ENCODE data around the gene IPMK. TPM values are rescaled to one million over a fixed set of nuclear protein-coding genes. Genes with fewer than 3 reads are reported as not detected.

IPMK gene
- total and polyA plus RNA-seq, 2 of the 8 experiments (the other 6 are each of a cell fraction or from before 2014, with no cell fraction given) = 1.3 to 7.8 TPM

- Histone ChIP-seq H3K79me1 (ENCODE audit: low read depth, low read length) (no peaks in the 10 kb centered on the region), H3K4me2 (ENCODE audit: insufficient read depth in 1 of 2, low read depth in 2 of 2, low read length in 2 of 2) (no peak overlapping the region), H3K4me1 (replicated peaks in 1 of 4; ENCODE audit: control insufficient read depth in 3 of 4, insufficient read depth in 4 of 4, low read length in 3 of 4) (no peaks in the 10 kb centered on the region), H3K4me3 (ENCODE audit: extremely low read depth in 1 of 4, insufficient read depth in 2 of 4, low read depth in 3 of 4, low read length in 4 of 4) (no peak overlapping the region), H4K91ac (replicated peaks; ENCODE audit: insufficient read length, low read length) (no peak overlapping the region), H2BK5ac (ENCODE audit: low read depth, low read length) (no peak overlapping the region), H2BK20ac (ENCODE audit: low read length) (no peak overlapping the region), H3K14ac (ENCODE audit: insufficient read length) (no peak overlapping the region), H2AK5ac (ENCODE audit: low read depth, low read length) (no peak overlapping the region), H3K27me3 (replicated peaks in 1 of 4; ENCODE audit: control insufficient read depth in 3 of 4, extremely low read depth in 1 of 4, insufficient read depth in 3 of 4, low read length in 3 of 4) (no peaks in the 10 kb centered on the region), H2AFZ (ENCODE audit: low read length) (no peak overlapping the region), H2BK12ac (ENCODE audit: low read depth, low read length) (no peak overlapping the region), H3K18ac (ENCODE audit: extremely low read depth, low read length) (no peak overlapping the region), H4K5ac (ENCODE audit: insufficient read length, low read depth, low read length) (no peak overlapping the region), H2BK15ac (ENCODE audit: low read length) (no peak overlapping the region), H3K56ac (replicated peaks; ENCODE audit: insufficient read length, low read depth, low read length) (no peak overlapping the region), H3K23me2 (ENCODE audit: low read depth, low read length) (no peaks in the 10 kb centered on the region), H3K9me3 (ENCODE audit: insufficient read depth in 2 of 2, low read depth in 1 of 2, low read length in 1 of 2) (peaks cover 9 to 15% of the 10 kb centered on the region in 2 experiments), H3K79me2 (ENCODE audit: control insufficient read depth in 1 of 2, insufficient read depth in 2 of 2, low read length in 2 of 2) (no peaks in the 10 kb centered on the region; a peak in 1 of 4 replicates), H4K8ac (ENCODE audit: extremely low read depth, insufficient read depth, low read length) (no peak overlapping the region), H3K9ac (replicated peaks in 1 of 4; ENCODE audit: extremely low read depth in 1 of 4, low read depth in 3 of 4, low read length in 3 of 4) (no peak overlapping the region), H3K23ac (ENCODE audit: insufficient read length) (no peak overlapping the region), H4K20me1 (replicated peaks in 1 of 2; ENCODE audit: control insufficient read depth in 1 of 2, insufficient read depth in 2 of 2, low read length in 2 of 2) (no peaks in the 10 kb centered on the region), H2BK120ac (replicated peaks; ENCODE audit: low read depth, low read length) (no peak overlapping the region), H3K27ac (ENCODE audit: low read depth, low read length) (no peak overlapping the region), H3K36me3 (ENCODE audit: control insufficient read depth in 2 of 4, insufficient read depth in 4 of 4, low read length in 3 of 4) (no peaks in the 10 kb centered on the region), H3K4ac (replicated peaks; ENCODE audit: insufficient read length, low read depth, low read length) (no peak overlapping the region)
- DNase-seq (ENCODE audit: low read depth in 1 of 2, low spot score in 2 of 2) = no peak
- no peak for FAIRE-seq
- ChIA-PET CTCF (ENCODE audit: partially characterized antibody) (interaction anchor here (0.6 to 1.3 kb wide), 2 partner anchors 72 to 190 kb away, joined by 3 to 4 read pairs; no protein-coding TSS in a partner anchor), POLR2A (ENCODE audit: partially characterized antibody) (no interaction called here)
- WGBS, 2 experiments (ENCODE audit: extremely low coverage in 1 of 2, insufficient coverage in 1 of 2, insufficient read length in 1 of 2, insufficient replicate concordance in 2 of 2, low coverage in 1 of 2, low lambda C conversion rate in 2 of 2, missing lambda C conversion rate in 1 of 2) = 95% methylated on average over 1 of the region's 1 CpG; no CpG with 5 or more reads in 1 of the 2 experiments
- TF ChIP-seq KDM1A (IDR thresholded peaks at IDR 0.05; ENCODE audit: borderline replicate concordance, low read length) (no peak), JUND (IDR thresholded peaks at IDR 0.05; ENCODE audit: low read length) (no peak), KDM5A (IDR thresholded peaks at IDR 0.05; ENCODE audit: low read length) (no peak), SP2 (IDR thresholded peaks at IDR 0.05; ENCODE audit: low read length) (no peak)
Measured at GRCh38 chr10:58254644-58255043, 13.1 kb downstream of the IPMK start.

Data from H1 (cell line).